Neural progenitor cell (in vitro differentiated cells): Measurements from ENCODE around the gene TSPAN11. TPM values are rescaled to one million over a fixed set of nuclear protein-coding genes. Genes with fewer than 3 reads are reported as not detected.

Source experiments
- DNase-seq: peaks from one replicate; pipeline ENCODE4 v3.0.0-alpha.2; 2016; ENCODE audit warnings: low spot score
- H2AFZ ChIP-seq: fragments of 200-600 bp; sonication (generic); replicated peaks from 2 replicates; pipeline ENCODE4 v1.6.1; 2016; ENCODE audit warnings: antibody characterized with exemption
- H3F3A ChIP-seq: fragments of 200-600 bp; sonication (generic); 2 replicates; pipeline ENCODE4 v1.6.1; 2016; ENCODE audit warnings: antibody characterized with exemption, low read depth
- H3K27ac ChIP-seq: fragments of 200-600 bp; sonication (generic); 2 replicates; pipeline ENCODE4 v1.5.1; 2016; ENCODE audit warnings: mild to moderate bottlenecking
- H3K27me3 ChIP-seq: fragments of 200-600 bp; sonication (generic); 2 replicates; pipeline ENCODE4 v1.6.1; 2016; ENCODE audit warnings: mild to moderate bottlenecking, moderate library complexity
- H3K36me3 ChIP-seq: fragments of 200-600 bp; sonication (generic); 2 replicates; pipeline ENCODE4 v1.5.1; 2016
- H3K4me1 ChIP-seq: fragments of 200-600 bp; sonication (generic); 2 replicates; pipeline ENCODE4 v1.6.1; 2016; ENCODE audit warnings: mixed run types
- H3K4me2 ChIP-seq: fragments of 200-600 bp; sonication (generic); 2 replicates; pipeline ENCODE4 v1.6.1; 2016
- H3K4me3 ChIP-seq: fragments of 200-600 bp; sonication (generic); 2 replicates; pipeline ENCODE4 v1.5.1; 2016
- H3K79me2 ChIP-seq: fragments of 200-600 bp; sonication (generic); 2 replicates; pipeline ENCODE4 v1.6.1; 2016; ENCODE audit warnings: low read depth
- H3K9ac ChIP-seq: fragments of 200-600 bp; sonication (generic); 2 replicates; pipeline ENCODE4 v1.6.1; 2016
- H3K9me3 ChIP-seq: fragments of 200-600 bp; sonication (generic); 2 replicates; pipeline ENCODE4 v1.5.1; 2016; ENCODE audit warnings: low read depth
- H4K20me1 ChIP-seq: fragments of 200-600 bp; sonication (generic); 2 replicates; pipeline ENCODE4 v1.6.1; 2016; ENCODE audit warnings: low read depth
- H3K27ac Mint-ChIP-seq: 3 replicates; pipeline ENCODE4 v1.8.0; 2021; ENCODE audit warnings: mixed read lengths
- H3K27me3 Mint-ChIP-seq: 2 replicates; pipeline ENCODE4 v1.8.0; 2022; ENCODE audit warnings: low read depth, mild to moderate bottlenecking, inconsistent platforms, moderate library complexity, mixed read lengths; ENCODE audit not compliant: insufficient read depth
- H3K36me3 Mint-ChIP-seq: 3 replicates; pipeline ENCODE4 v1.8.0; 2021; ENCODE audit warnings: mixed read lengths
- H3K4me1 Mint-ChIP-seq: 3 replicates; pipeline ENCODE4 v1.8.0; 2021; ENCODE audit warnings: mixed read lengths
- H3K4me3 Mint-ChIP-seq: 3 replicates; pipeline ENCODE4 v1.8.0; 2021; ENCODE audit warnings: mild to moderate bottlenecking, moderate library complexity, mixed read lengths
- H3K9me3 Mint-ChIP-seq: 3 replicates; pipeline ENCODE4 v1.8.0; 2020; ENCODE audit warnings: mixed read lengths
- CTCF ChIP-seq: fragments of 200-600 bp; sonication (generic); IDR thresholded peaks from 2 replicates; pipeline ENCODE4 v1.5.1; 2017; ENCODE audit warnings: antibody characterized with exemption, mild to moderate bottlenecking
- EZH2 ChIP-seq: fragments of 200-600 bp; sonication (generic); IDR thresholded peaks from 2 replicates; pipeline ENCODE4 v1.6.1; 2017; ENCODE audit warnings: antibody characterized with exemption, mild to moderate bottlenecking, moderate library complexity
- EZH2phosphoT487 ChIP-seq: fragments of 200-600 bp; sonication (generic); IDR thresholded peaks from 2 replicates; pipeline ENCODE4 v1.6.1; 2017; ENCODE audit warnings: antibody characterized with exemption
- total RNA-seq: library from RNA; depleted of rRNA; stranded (reverse); fragments of >200 nt; gene quantifications from 2 replicates; pipeline ENCODE4 v1.2.3, GENCODE V29; 2015; ENCODE audit warnings: low replicate concordance

Gene TSPAN11
- total RNA-seq, 1 donor from 2014 or later: 7.4 TPM

GRCh38 chr12:30973830-30974229 lies 47.3 kb downstream of the TSPAN11 start:
- H3K27me3 Mint-ChIP-seq: no peaks in the 10 kb centered on the region

GRCh38 chr12:30974746-30975500 lies 48.4 kb downstream of the TSPAN11 start:
- H2AFZ ChIP-seq: no peak overlapping the region
- H3K36me3 ChIP-seq: no peaks in the 10 kb centered on the region
- peaks cover 3% of the 10 kb centered on the region for H3K27me3 Mint-ChIP-seq
- no peaks in the 10 kb centered on the region for H3K79me2 ChIP-seq
- H3K27ac ChIP-seq: no peak overlapping the region
- no peak overlapping the region for H3K4me2 ChIP-seq
- H3K9me3 ChIP-seq: no peaks in the 10 kb centered on the region
- no peaks in the 10 kb centered on the region for H3K27me3 ChIP-seq
- TF ChIP-seq CTCF (no peak), EZH2phosphoT487 (no peak), EZH2 (no peak)
- peaks cover 24% of the 10 kb centered on the region for H3K4me1 Mint-ChIP-seq
- no peaks in the 10 kb centered on the region for H4K20me1 ChIP-seq
- H3K4me3 ChIP-seq: no peak overlapping the region
- H3K27ac Mint-ChIP-seq: peak overlapping the region; percentile 72
- H3F3A ChIP-seq: no peaks in the 10 kb centered on the region
- DNase-seq: no peak
- no peak overlapping the region for H3K4me3 Mint-ChIP-seq
- no peak overlapping the region for H3K9ac ChIP-seq
- H3K4me1 ChIP-seq: peaks cover 13% of the 10 kb centered on the region
- H3K9me3 Mint-ChIP-seq: peaks cover 4% of the 10 kb centered on the region
- peaks cover 4% of the 10 kb centered on the region for H3K36me3 Mint-ChIP-seq

More at GRCh38 chr12:30973830-30974229, 47.3 kb downstream of the TSPAN11 start:
- Histone ChIP-seq H2AFZ (no peak overlapping the region), H3K79me2 (no peaks in the 10 kb centered on the region), H3K9me3 (no peaks in the 10 kb centered on the region), H3K4me2 (no peak overlapping the region), H3F3A (no peaks in the 10 kb centered on the region), H3K27me3 (no peaks in the 10 kb centered on the region), H3K27ac (no peak overlapping the region), H3K4me3 (no peak overlapping the region), H3K36me3 (no peaks in the 10 kb centered on the region), H3K9ac (no peak overlapping the region), H3K4me1 (peaks cover 13% of the 10 kb centered on the region), H4K20me1 (no peaks in the 10 kb centered on the region)
- H3K4me1 Mint-ChIP-seq: peaks cover 25% of the 10 kb centered on the region
- no peak overlapping the region for H3K27ac Mint-ChIP-seq
- peaks cover 4% of the 10 kb centered on the region for H3K36me3 Mint-ChIP-seq
- H3K9me3 Mint-ChIP-seq: peaks cover 4% of the 10 kb centered on the region
- H3K4me3 Mint-ChIP-seq: no peak overlapping the region
- no peak for DNase-seq
- no peak for TF ChIP-seq EZH2
- TF ChIP-seq EZH2phosphoT487: no peak
- no peak for TF ChIP-seq CTCF

GRCh38 chr12:30975581-30975980 lies 49.0 kb downstream of the TSPAN11 start:
- Histone ChIP-seq H3K27ac (no peak overlapping the region), H3K4me1 (peaks cover 11% of the 10 kb centered on the region), H3K79me2 (no peaks in the 10 kb centered on the region), H2AFZ (no peak overlapping the region), H3K4me3 (no peak overlapping the region), H3K9me3 (no peaks in the 10 kb centered on the region), H3K4me2 (no peak overlapping the region), H3F3A (no peaks in the 10 kb centered on the region), H3K36me3 (no peaks in the 10 kb centered on the region), H3K27me3 (no peaks in the 10 kb centered on the region), H3K9ac (no peak overlapping the region), H4K20me1 (no peaks in the 10 kb centered on the region)
- Mint-ChIP-seq H3K27ac (peak overlapping the region; percentile 72), H3K9me3 (no peaks in the 10 kb centered on the region), H3K36me3 (no peaks in the 10 kb centered on the region), H3K4me3 (no peak overlapping the region), H3K4me1 (peaks cover 19% of the 10 kb centered on the region), H3K27me3 (peaks cover 3% of the 10 kb centered on the region)
- no peak for TF ChIP-seq CTCF
- TF ChIP-seq EZH2phosphoT487: no peak
- TF ChIP-seq EZH2: no peak
- DNase-seq: no peak
